GM12872 (cell line): Measurements from ENCODE around the gene OLFM1.

Experiments used
- CTCF ChIP-seq: IDR thresholded peaks from 3 replicates; pipeline ENCODE4 v1.5.1; 2011; ENCODE audit warnings: low read depth, mild to moderate bottlenecking, low read length, moderate library complexity; ENCODE audit not compliant: insufficient read depth

OLFM1 gene

GRCh38 chr9:135069558-135070197 is 17.8 kb upstream of the OLFM1 start:
- no peak for TF ChIP-seq CTCF

GRCh38 chr9:135070198-135070951 is 17.1 kb upstream of the OLFM1 start:
- TF ChIP-seq CTCF = no peak

- no peak for TF ChIP-seq CTCF
Measured at GRCh38 chr9:135070964-135071735, 16.3 kb upstream of the OLFM1 start.

- no peak for TF ChIP-seq CTCF
Measured at GRCh38 chr9:135073081-135073740, 14.3 kb upstream of the OLFM1 start.

- TF ChIP-seq CTCF = no peak
Measured at GRCh38 chr9:135073741-135074305, 13.6 kb upstream of the OLFM1 start.

GRCh38 chr9:135074354-135075233 is 12.9 kb upstream of the OLFM1 start:
- TF ChIP-seq CTCF = no peak
